ENCODE data around the gene CNPY1.
"Not testable (repeated sequence)": the region's sequence is repeated elsewhere in the genome, so short reads cannot be mapped to it uniquely, and the experiment has no call there.

Gene CNPY1

DNA sequence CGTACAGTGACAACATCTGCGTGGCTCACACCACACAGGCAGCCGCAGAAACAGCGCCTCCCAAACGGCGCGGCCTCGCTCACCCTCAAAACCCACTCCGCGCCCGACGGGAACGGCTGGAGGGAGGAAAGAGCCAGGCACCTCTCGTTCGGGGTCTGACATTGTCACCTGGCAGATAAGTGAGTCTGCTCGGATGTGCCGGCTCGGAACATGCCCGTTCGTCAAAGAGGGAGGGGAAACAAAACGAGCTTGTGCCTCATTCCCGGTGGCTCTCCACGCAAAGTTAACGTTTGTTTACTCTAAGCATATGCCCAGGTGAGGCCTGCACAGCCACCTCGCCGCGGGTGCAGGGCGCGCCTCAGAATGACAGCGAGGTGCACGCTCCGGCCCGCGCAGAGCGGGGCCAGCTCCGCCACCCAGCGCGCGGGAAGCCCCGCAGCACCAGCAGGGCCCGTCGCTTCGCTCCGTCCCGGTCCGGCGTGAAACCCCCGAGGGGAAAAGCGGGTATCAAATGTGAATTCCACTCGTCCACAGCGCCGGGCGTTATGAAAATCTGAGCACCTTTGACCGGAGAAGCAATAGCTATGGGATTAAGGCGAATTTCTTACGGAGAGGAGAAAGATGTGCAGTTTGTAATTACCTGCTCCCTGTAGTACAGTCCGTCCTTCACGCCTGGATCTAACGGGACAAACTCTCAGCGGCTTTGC, 13.1 kb downstream of the CNPY1 start:
- DNase-seq (ENCODE audit: low spot score): peak; percentile 36

DNA sequence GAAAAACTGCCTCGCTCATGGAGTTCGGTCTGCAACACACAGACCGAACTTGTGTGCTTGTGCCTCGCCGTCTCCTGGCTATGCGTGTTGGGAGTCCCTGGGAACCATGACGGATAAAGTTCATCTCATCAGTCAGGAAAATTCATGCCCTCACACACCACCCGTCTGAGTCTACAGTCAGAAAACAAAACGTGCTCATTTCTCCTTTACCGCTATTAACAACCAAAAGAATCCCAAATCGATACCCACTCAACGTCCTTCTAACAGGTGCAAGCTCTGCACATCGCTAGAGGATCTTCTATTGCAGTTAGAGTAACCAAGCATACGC, 13.6 kb downstream of the CNPY1 start:
- DNase-seq (ENCODE audit: low spot score): no peak

DNA sequence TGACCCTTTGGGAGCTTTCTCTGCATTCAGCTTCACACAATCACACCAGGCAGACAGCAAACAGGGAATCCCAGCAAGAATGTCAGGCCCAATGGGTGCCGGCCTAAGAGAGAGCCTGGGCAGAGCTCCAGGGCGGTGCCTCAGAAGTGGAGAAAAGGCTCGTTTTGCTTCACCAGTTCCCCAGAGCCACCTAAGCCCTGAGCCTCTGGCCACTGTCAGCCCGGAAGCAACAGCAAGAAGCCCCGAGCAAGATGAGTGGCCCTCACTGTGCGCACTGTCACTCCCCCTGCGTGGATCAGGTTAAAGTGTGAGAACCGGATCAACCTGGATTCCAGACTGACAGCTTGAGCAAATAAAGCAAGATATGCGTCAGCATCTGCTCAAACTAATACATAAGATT, 14.7 kb downstream of the CNPY1 start:
- DNase-seq (ENCODE audit: low spot score): no peak

DNA sequence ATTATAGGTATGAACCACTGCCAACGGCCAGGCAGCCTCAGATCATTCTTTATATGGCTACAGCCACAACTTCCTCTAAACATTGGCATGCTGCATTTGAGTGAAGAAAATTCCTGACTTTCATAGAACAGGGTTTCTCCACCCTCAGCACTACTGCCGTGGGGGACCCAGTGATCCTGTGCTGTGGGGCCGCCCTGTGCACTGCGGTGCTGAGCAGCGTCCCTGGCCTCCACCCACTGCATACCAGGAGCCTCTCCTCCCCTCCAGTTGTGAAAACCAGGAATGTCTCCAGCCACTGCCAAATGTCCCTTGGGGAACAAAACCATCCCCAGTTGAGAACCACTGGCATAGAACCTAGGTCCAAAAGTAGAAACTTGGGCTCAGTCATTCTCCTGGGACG, 15.8 kb downstream of the CNPY1 start:
- no peak for DNase-seq (ENCODE audit: low spot score)

DNA sequence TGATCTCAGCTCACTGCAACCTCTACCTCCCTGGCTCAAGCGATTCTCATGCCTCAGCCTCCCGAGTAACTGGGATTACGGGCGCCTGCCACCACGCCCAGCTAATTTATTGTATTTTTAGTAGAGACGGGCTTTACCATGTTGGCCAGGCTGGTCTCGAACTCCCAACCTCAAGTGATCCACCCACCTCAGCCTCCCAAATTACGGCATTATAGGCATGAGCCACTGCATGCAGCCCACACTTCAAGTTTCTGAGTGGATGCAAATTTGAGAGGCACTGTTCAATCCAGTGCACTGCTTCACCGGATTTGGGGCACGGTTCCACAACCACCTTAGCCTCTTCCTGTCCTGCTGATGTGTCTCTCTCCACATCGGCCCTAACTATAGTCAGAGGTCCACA, 16.5 kb downstream of the CNPY1 start:
- no peak for DNase-seq (ENCODE audit: low spot score)

DNA sequence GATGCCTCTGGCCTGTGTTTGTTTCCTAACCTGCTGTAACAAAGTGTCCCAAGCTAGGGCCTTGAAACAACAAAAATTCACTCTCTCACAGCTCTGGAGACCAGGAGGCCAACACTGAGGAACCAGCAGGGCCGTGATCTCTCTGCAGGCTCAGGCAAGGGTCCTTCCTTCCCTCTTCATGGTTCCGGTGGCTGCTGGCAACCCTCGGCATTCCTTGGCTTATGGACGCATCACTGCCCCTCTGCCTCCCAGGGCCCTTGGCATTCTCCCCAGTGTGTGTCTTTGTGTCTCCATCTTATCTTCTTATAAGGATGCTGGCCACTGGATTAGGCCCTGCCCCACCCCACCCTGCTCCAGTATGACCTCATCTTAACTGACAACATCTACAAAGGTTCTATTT, 17.0 kb downstream of the CNPY1 start:
- no peak for DNase-seq (ENCODE audit: low spot score)

DNA sequence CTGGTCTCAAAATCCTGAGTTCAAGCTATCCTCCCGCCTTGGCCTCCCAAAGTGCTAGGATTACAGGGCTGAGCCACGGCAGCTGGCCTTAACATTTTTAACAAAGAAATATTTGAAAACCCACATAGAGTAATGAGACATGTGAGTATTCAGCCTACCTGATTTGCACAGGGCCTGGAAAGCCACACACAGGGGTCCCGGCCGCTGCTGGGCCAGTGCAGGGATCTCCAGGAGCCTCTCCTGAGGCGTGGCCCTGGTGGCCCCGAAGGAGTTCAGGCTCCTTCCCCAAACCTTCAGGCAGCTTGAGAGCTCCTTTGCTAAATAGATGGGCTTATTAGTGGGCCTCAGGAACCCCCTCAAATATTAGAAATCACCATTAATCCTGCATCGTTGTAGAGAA, 18.7 kb downstream of the CNPY1 start:
- no peak for DNase-seq (ENCODE audit: low spot score)

DNA sequence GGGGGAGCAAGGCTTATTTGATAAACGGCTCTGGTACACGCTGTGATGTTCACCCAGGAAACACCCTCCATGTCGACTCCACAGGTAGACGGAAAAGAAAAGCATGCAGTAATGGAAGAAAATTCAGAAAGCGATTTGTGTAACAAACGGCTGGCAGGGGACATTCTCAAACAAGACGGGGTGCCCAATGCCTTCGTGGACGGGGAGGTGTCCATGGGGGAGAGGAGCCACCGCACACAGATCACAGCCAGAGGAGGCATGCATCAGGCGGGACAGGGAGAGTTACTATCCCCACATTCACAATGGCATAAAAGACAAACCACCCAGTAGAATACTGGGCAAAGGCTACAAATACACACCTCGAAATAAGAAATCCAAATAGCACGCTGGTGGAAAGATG, 20.1 kb downstream of the CNPY1 start:
- DNase-seq (ENCODE audit: low spot score): no peak

DNA sequence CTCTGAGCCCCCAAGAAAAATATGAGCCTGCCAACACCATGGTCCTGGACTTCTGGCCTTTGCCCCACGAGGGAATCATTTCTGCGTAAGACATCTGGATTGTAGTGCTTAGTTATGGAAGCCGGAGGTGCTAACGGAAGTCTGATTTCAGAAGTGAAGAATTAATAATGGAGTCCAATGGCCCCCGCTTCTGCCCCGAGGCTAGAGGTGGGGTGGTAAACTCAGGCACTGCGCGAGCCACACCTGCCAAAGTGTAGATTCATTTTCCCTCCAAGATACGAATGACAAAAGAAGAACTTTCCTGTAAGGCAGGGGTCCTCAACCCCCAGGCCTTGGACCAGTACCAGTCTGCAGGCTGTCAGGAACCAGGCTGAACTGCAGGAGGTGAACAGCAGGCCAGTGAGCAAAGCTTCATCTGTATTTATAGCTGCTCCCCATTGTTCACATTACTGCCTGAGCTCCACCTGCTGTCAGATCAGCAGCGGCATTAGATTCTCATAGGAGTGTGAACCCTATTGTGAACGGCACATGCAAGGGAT, 22.3 kb downstream of the CNPY1 start:
- DNase-seq (ENCODE audit: low spot score): no peak

DNA sequence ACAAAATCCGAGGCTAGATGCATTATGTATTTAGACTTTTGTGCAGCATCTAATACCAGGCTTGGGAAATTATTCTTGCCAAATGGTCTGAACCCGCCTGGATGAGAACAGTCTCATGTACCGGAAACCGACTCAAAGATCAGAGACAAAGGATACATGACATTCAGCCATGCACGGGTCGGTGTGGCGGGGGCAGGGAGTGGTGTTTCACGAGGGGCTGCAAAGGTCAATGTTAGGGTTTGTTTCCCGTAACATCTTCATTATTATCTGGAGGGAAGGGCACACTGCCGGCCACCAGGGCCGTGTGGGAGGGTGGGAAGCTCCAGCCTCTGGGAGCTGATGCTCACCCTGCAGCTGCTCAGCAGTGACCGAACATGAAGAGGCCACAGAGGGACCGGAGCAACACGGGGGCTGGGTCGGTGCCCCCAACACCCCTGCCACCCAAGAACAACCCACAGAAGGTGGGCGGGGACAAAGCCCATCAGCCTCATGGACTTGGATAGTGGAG, 23.1 kb downstream of the CNPY1 start:
- no peak for DNase-seq (ENCODE audit: low spot score)

DNA sequence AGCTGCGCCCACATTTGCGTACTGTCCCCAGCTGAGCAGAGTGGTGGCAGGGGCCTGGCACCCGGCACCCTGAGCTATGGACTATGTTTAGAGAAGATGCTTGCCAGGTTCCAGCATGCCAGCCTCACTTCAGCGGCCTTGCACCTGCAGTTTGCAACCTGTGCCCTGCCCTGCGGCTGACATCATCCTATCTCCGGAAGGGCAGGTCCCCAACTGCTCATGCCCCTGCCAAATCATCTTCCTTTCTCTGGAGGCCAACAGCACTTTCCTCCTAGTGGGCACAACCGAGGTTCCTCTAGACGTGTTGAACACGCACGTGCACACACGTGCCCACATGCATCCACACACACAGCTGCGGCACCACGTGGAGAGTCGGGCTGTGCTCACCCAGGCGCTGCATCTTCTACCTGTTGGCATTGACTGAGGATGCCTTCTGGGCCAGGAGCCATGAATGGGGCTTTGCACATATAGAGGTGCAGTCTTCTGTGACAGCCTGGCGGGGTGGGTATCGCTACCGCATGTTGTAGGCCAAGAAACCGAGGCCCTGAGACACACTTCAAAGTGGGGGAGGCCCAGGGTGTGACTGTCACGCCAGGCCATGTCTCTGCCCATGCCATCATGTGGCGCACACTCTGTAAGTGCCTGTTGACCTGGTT, 24.5 kb downstream of the CNPY1 start:
- DNase-seq (ENCODE audit: low spot score): no peak

DNA sequence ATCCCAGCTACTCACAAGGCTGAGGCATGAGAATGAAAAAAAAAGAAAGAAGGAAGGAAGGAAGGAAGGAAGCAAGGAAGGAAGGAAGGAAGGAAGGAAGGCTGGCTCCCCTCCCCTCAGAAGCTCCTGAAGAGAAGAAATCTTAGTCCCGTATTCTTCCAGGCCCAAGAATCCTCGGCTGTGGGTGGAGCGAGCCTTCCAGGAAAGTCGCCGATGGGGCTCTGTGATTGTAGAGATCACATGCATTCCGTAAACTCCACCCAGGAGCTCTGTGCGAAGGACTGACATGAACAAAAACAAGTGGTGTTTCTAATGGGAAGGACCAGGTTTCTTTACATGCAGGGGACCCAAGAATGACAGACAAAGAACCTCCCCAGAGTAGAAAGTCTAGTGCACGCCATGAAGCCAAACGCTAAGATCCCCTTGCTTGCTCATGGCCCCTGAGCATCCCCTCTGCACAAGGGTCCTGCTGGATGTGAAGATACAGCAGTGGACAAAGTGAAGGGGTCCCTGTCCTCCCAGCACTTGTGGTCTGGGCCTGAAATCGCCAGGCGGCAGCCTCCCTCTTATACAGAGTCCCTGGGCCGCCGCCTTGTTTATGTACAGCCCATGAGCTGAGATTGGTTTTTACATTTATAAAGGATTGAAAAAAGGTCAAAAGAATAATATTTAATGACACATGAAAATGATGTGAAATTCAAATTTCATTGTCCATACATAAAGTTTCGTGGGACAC, 25.2 kb downstream of the CNPY1 start:
- DNase-seq (ENCODE audit: low spot score): no peak

DNA sequence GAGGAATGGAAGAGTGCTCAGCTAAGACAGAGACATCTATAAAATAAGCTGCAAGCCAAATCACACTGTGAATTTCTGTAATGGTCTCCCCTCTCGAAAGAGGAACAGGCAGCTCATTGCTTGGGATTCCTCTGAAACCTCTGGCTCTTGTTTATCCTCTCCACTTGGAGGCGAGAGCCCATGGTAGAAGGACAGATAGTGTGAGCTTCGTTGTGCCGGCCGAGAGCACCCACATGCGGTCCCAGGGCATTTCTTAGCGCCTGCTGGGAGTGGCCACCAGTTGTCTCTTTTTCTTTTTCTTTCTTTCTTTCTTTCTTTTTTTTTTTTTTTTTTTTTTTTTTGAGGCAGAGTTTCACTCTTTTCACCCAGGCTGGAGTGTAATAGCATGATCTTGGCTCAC, 26.2 kb downstream of the CNPY1 start:
- DNase-seq (ENCODE audit: low spot score): no peak

DNA sequence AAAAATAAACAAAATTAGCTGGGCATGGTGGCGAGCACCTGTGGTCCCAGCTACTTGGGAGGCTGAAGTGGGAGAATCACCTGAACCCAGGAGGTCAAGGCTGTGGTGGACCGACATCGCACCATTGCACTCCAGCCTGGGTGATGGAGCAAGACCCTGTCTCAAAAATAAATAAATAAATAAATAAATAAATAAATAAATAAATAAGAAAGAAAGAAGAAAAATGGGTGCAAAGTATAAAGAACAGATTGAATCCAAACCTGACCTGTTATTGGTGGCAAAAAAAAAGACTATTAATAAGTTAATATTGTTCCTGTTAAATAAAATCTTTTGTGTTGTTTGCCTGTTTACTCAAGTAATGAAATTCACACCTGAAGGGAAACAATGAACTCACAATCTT, 27.0 kb downstream of the CNPY1 start:
- not testable (repeated sequence) for DNase-seq (ENCODE audit: low spot score)

DNA sequence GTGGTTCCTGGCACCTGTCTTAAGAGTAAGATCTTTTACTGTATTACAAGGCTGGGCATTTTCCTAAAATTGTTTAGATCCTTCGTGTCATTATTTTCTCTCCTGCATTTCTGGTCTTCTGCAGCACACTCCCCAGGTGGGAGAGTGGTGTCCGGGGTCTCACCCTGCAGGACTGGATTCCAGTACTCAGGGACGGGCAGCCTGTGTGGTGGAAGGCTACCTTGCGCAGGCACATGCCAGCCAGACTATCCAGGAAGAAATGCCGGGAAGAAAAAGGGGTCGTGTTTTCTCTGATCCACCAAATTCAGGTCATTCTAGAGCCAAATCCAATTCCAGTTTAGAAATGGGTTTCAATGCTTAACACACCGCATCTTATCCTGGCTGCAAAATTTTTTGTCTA, 27.7 kb downstream of the CNPY1 start:
- no peak for DNase-seq (ENCODE audit: low spot score)

DNA sequence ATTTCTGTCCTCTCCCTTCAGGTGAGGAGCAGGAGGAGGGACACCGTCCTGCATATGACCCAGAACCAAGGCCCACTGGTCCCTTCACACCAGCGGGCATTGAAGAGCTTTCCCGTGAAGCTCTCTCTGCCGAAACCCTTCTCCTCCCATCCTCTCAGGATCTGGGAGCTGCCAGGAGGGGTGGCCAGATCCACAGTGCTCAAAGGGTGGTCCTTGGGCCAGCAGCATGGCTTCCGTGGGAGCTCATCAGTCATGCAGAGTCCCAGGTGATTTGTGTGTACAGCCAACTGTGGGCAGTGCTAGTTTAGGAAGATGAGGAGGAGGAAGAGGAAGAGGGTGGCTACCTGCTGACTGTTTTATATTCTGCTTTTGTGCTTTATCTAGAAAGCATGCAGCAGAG, 28.4 kb downstream of the CNPY1 start:
- DNase-seq (ENCODE audit: low spot score): no peak

DNA sequence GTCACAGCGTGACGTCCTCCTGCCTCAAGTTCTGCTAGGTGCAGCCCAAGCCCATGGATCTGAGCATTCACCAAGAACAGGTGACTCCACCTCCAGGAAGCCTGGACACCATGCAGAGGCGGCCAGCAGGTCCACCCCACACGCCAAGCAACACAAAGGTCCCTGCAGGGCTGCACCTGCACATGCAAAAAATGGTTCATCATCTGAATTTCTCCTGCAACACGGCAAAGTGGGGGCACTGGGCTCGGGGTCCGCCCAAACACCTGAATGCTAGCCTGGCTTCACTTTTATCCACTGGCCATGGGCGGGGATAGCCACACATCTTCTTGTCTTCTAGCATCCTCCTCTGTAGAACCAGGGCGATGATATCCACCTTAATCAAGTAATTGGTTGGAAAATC, 28.9 kb downstream of the CNPY1 start:
- DNase-seq (ENCODE audit: low spot score): no peak

DNA sequence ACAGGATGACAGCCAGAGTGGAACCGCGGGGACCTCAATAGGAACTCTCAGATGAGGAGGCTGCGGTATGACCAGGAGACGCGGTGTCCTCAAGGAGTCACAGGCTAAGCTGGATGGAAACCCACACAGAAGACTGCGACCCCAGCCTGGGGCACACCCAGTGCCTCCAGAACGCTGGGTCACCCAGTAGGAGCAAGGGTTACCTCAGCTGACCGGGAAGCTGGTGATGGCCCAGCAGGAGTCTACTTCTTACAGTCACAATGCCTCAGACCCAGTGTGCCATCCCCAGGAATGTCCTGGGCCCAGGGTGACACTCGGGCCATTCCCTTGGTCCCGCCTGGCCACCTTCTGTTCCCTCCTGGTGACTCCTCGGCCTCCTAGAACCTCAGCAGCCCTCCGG, 29.9 kb downstream of the CNPY1 start:
- no peak for DNase-seq (ENCODE audit: low spot score)

DNA sequence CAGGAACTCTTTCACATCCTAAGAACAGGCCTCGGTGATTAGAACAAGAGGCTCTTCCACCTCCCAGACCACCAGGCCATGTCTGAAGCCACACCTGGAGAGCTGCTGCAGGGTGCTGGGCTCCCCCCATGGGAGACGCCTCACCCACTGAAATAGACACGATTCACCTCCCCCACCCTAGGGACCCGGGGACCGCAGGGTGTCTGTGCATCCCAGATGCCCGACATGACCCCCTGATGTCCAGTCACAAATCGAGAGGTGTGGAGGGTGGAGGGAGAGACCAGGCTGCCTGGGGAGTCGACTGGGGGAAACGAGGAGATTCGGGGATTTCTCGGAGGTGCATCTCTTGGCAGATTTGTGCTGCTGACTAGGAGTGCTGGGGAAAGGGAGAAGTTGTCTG, 31.0 kb downstream of the CNPY1 start:
- DNase-seq (ENCODE audit: low spot score): no peak

DNA sequence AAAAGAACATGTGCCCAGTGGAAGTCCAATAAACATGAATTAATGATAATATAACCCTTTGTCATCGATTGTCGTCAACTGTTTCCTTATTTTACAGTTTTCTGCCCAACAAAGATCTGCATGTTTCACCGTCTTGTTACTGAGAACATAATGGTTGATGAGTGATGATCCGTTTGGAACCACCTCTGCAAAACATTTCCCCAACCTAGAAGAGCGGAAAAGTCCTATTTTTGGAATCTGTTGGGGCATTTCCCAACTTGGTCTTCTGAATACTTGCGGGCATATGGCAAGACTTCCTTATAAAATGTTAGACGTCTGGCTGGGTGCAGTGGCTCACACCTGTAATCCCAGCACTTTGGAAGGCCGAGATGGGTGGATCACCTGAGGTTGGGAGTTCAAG, 32.1 kb downstream of the CNPY1 start:
- no peak for DNase-seq (ENCODE audit: low spot score)

DNA sequence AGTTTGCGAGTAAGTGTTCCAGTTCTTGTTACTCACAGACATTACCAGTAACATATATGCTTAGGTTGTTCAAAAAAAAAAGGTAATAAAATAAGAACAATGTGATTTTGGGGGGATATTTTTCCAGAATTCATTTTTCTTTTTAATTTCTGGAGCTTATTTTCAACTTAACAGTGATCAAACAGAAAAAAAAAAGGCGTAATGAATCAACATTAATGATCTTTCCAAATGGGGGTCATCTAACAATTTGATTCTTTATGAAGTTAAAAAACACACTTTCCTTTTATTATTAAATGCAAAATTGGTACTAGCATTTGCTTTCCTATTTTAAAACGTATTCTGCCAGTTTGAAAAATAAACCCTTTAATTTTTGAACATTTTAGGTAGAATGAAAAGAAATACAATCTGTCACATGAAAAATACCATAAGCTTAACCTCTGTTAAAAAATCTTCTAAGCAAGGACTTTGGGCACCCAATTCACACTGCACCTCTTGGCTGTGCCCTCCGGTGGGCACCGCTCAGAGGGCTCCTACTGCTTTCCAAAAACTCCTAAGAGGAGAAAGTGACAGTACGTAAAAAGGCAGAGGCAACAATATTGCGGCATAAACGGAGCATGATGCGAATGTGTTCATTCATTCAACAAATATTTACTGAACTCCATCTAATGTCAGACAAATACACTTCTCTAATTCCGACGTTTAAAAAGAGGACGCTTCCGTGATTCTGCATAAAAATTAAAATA, 32.6 kb downstream of the CNPY1 start:
- DNase-seq (ENCODE audit: low spot score): no peak

DNA sequence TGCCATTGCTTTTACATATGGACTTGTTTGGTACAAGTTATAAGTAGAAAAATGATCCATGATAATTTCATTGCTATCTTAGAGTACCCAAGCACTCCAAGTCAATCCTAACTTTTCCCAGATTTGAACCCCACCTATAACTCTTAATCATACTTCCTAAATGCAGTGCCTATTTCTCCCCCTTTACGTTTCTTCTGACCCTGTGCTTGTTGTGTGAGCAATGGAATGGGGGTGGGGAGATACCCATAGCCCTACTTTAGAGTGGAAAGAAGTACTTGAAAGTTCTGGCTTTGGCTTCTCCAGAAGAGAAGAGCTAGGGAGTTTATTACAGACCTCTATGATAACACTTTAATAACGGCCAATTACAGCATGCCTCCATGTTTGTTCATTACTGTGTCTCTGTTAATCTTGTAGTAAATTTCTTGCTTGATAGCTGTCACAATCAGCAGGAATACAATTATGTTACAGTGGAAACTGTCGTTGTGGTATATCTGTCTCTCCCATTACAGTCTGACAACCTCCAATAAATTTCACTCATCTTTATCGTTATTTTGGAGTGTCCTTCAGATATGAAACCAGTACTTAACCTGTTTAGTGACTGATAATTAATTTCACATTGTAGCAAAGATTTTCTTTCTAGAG, 34.0 kb downstream of the CNPY1 start:
- DNase-seq (ENCODE audit: low spot score): no peak
